ENCODE measurements around the gene SURF2. TPM values are rescaled to one million over a fixed set of nuclear protein-coding genes. Genes with fewer than 3 reads are reported as not detected.
A peak's percentile ranks its signal among the peaks of the same experiment; 100 is the strongest.
"Not testable (repeated sequence)": the region's sequence is repeated elsewhere in the genome, so short reads cannot be mapped to it uniquely, and the experiment has no call there.

Gene SURF2
- 28.2 and 39.5 TPM in 2 replicates for total RNA-seq (2022)
- percentile 49 among the genes with signal in this experiment for Bru-seq, nascent RNA
- percentile 44 among the genes with signal in this experiment for BruChase-seq, experiment 1, labeled RNA remaining after a 6-hour chase
- percentile 45 among the genes with signal in this experiment for BruChase-seq, experiment 2, labeled RNA remaining after a 2-hour chase
- long read RNA-seq, transcript SURF2-201 (6 exons, 842 nt): major isoform, 67 of 82 reads
- long read RNA-seq, partial matches to known transcripts: 4 of 82 reads
- long read RNA-seq, other reads (novel, unspliced or antisense): 11 of 82 reads

- Mint-ChIP-seq H3K9me3 (ENCODE audit: unreplicated experiment) (no peaks in the 10 kb centered on the region), H3K4me3 (ENCODE audit: unreplicated experiment) (peak within 1 kb of the TSS; percentile 78), H3K4me1 (ENCODE audit: insufficient read depth, unreplicated experiment) (peaks cover 14% of the 10 kb centered on the region), H3K27ac (ENCODE audit: low read depth, unreplicated experiment) (peak within 1 kb of the TSS; percentile 74), H3K36me3 (ENCODE audit: insufficient read depth, unreplicated experiment) (peaks cover 54% of the 10 kb centered on the region), H3K27me3 (ENCODE audit: insufficient read depth, unreplicated experiment) (no peaks in the 10 kb centered on the region)
- ChIA-PET POLR2A (interaction anchor here (0.6 to 4.2 kb wide), 14 partner anchors 9 to 704 kb away, joined by 3 to 65 read pairs (median 8); partner anchors contain the start of genes CACFD1, GTF3C5, MED22 and RPL7A), CTCF (interaction anchor here (0.6 to 1.7 kb wide), 7 partner anchors 10 to 527 kb away, joined by 3 to 4 read pairs (median 3); no protein-coding TSS in a partner anchor)
- intact Hi-C loops (cut with micrococcal nuclease): no loop called here
- BruUV-seq (replicated peaks): no TSS peak
- TF ChIP-seq, protein P1, sequence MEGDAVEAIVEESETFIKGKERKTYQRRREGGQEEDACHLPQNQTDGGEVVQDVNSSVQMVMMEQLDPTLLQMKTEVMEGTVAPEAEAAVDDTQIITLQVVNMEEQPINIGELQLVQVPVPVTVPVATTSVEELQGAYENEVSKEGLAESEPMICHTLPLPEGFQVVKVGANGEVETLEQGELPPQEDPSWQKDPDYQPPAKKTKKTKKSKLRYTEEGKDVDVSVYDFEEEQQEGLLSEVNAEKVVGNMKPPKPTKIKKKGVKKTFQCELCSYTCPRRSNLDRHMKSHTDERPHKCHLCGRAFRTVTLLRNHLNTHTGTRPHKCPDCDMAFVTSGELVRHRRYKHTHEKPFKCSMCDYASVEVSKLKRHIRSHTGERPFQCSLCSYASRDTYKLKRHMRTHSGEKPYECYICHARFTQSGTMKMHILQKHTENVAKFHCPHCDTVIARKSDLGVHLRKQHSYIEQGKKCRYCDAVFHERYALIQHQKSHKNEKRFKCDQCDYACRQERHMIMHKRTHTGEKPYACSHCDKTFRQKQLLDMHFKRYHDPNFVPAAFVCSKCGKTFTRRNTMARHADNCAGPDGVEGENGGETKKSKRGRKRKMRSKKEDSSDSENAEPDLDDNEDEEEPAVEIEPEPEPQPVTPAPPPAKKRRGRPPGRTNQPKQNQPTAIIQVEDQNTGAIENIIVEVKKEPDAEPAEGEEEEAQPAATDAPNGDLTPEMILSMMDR (IDR thresholded peaks at IDR 0.05; ENCODE audit: unreplicated experiment): no peak
- DNase-seq (ENCODE audit: unreplicated experiment): peak; percentile 81
Measured at GRCh38 chr9:133356391-133357091, at the start of gene SURF2, which contains the start of gene SURF1. Gene SURF2 (plus strand): TSS chr9:133356550. CDS start chr9:133356593, 43 bp downstream. Gene SURF1 (minus strand): TSS chr9:133356487. CDS start chr9:133356453, 34 bp downstream.

GRCh38 chr9:133307301-133307700 is 49.0 kb upstream of the SURF2 start:
- POLR2A ChIA-PET: no interaction called here
- Mint-ChIP-seq H3K4me3 (ENCODE audit: unreplicated experiment) (no peak overlapping the region), H3K27me3 (ENCODE audit: insufficient read depth, unreplicated experiment) (peaks cover 41% of the 10 kb centered on the region), H3K4me1 (ENCODE audit: insufficient read depth, unreplicated experiment) (no peaks in the 10 kb centered on the region), H3K27ac (ENCODE audit: low read depth, unreplicated experiment) (no peak overlapping the region), H3K9me3 (ENCODE audit: unreplicated experiment) (peaks cover 11% of the 10 kb centered on the region), H3K36me3 (ENCODE audit: insufficient read depth, unreplicated experiment) (no peaks in the 10 kb centered on the region)
- no TSS peak for BruUV-seq (replicated peaks)
- TF ChIP-seq, protein P1 (IDR thresholded peaks at IDR 0.05; ENCODE audit: unreplicated experiment): no peak
- CTCF ChIA-PET: interaction anchor here (0.6 to 1.1 kb wide), 2 partner anchors 13 to 114 kb away, joined by 3 to 4 read pairs; no protein-coding TSS in a partner anchor
- intact Hi-C loops (cut with micrococcal nuclease): no loop called here
- no peak for DNase-seq (ENCODE audit: unreplicated experiment)

DNA sequence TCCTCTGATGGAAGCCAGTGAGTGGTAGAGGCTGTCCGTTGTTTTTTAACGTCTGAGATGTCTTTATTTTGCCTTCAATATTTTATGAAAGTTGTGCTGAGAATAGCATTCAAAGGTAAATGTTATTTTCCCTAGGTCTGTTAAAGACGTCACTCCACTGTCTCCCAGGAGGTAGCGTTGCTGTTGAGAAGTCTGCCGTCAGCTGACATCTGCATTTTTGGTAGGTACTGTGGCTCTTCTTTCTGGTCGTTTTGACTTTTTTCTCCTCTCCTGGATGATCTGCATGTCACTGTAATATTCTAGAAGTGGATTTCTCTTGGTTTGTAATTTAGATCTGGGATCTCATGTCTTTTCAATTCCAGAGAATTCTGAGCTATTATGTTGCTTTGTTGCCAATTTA is 46.7 kb upstream of the SURF2 start:
- H3K9me3 Mint-ChIP-seq (ENCODE audit: unreplicated experiment): peaks cover 11% of the 10 kb centered on the region

GRCh38 chr9:133315997-133316396 is 40.4 kb upstream of the SURF2 start:
- intact Hi-C loops (cut with micrococcal nuclease): no loop called here
- Mint-ChIP-seq H3K27me3 (ENCODE audit: insufficient read depth, unreplicated experiment) (peaks cover 26% of the 10 kb centered on the region), H3K4me1 (ENCODE audit: insufficient read depth, unreplicated experiment) (no peaks in the 10 kb centered on the region), H3K9me3 (ENCODE audit: unreplicated experiment) (no peaks in the 10 kb centered on the region), H3K4me3 (ENCODE audit: unreplicated experiment) (no peak overlapping the region), H3K36me3 (ENCODE audit: insufficient read depth, unreplicated experiment) (no peaks in the 10 kb centered on the region), H3K27ac (ENCODE audit: low read depth, unreplicated experiment) (no peak overlapping the region)
- no TSS peak for BruUV-seq (replicated peaks)
- ChIA-PET POLR2A (no interaction called here), CTCF (no interaction called here)
- DNase-seq (ENCODE audit: unreplicated experiment): no peak
- TF ChIP-seq, protein P1 (IDR thresholded peaks at IDR 0.05; ENCODE audit: unreplicated experiment): no peak

More for the DNA sequence above, 46.7 kb upstream of the SURF2 start:
- no peak for DNase-seq (ENCODE audit: unreplicated experiment)
- Mint-ChIP-seq H3K27me3 (ENCODE audit: insufficient read depth, unreplicated experiment) (peaks cover 39% of the 10 kb centered on the region), H3K4me3 (ENCODE audit: unreplicated experiment) (no peak overlapping the region), H3K27ac (ENCODE audit: low read depth, unreplicated experiment) (no peak overlapping the region), H3K36me3 (ENCODE audit: insufficient read depth, unreplicated experiment) (no peaks in the 10 kb centered on the region), H3K4me1 (ENCODE audit: insufficient read depth, unreplicated experiment) (no peaks in the 10 kb centered on the region)
- TF ChIP-seq, protein P1 (IDR thresholded peaks at IDR 0.05; ENCODE audit: unreplicated experiment): no peak
- ChIA-PET CTCF (no interaction called here), POLR2A (no interaction called here)
- no TSS peak for BruUV-seq (replicated peaks)
- intact Hi-C loops (cut with micrococcal nuclease): no loop called here

- BruUV-seq (replicated peaks); CTCF ChIA-PET; H3K4me1 Mint-ChIP-seq (ENCODE audit: insufficient read depth, unreplicated experiment): not testable (repeated sequence)
Measured at GRCh38 chr9:133317551-133317950, 38.8 kb upstream of the SURF2 start.

More at GRCh38 chr9:133317551-133317950, 38.8 kb upstream of the SURF2 start:
- DNase-seq (ENCODE audit: unreplicated experiment); POLR2A ChIA-PET; H3K36me3 Mint-ChIP-seq (ENCODE audit: insufficient read depth, unreplicated experiment); H3K9me3 Mint-ChIP-seq (ENCODE audit: unreplicated experiment); H3K27ac Mint-ChIP-seq (ENCODE audit: low read depth, unreplicated experiment); H3K4me3 Mint-ChIP-seq (ENCODE audit: unreplicated experiment); intact Hi-C loops (cut with micrococcal nuclease): not testable (repeated sequence)
- peaks cover 41% of the 10 kb centered on the region for H3K27me3 Mint-ChIP-seq (ENCODE audit: insufficient read depth, unreplicated experiment)

All from MCF 10A (cell line).